Spinal cord (tissue), 10 donors: Measurements from ENCODE around the gene ALX4. TPM values are rescaled to one million over a fixed set of nuclear protein-coding genes. Genes with fewer than 3 reads are reported as not detected.

Source experiments
- DNase-seq, 6 donors: peaks; one replicate each; pipeline versions ENCODE4 v3.0.0 to v3.0.0-alpha.2; 2013 to 2015; ENCODE audit warnings: low spot score in 6 of 6, low read depth in 4 of 6
- H3K27ac ChIP-seq: one replicate; pipeline ENCODE4 v1.5.1; 2013; ENCODE audit warnings: low read depth, low read length, control low read depth
- H3K27me3 ChIP-seq: one replicate; pipeline ENCODE4 v1.6.1; 2013; ENCODE audit warnings: low read length; ENCODE audit not compliant: control insufficient read depth, insufficient read depth
- H3K36me3 ChIP-seq: one replicate; pipeline ENCODE4 v1.6.1; 2013; ENCODE audit warnings: low read length; ENCODE audit not compliant: control insufficient read depth, insufficient read depth
- H3K4me1 ChIP-seq: one replicate; pipeline ENCODE4 v1.6.1; 2013; ENCODE audit warnings: low read length; ENCODE audit not compliant: control insufficient read depth, insufficient read depth
- H3K4me3 ChIP-seq: one replicate; pipeline ENCODE4 v1.5.1; 2013; ENCODE audit warnings: low read depth, low read length, control low read depth
- H3K9me3 ChIP-seq: one replicate; pipeline ENCODE4 v1.6.1; 2013; ENCODE audit warnings: low read length; ENCODE audit not compliant: control insufficient read depth, insufficient read depth
- WGBS: methylation state at CpG from one replicate; pipeline ENCODE4 v1.1.5; 2013; ENCODE audit warnings: missing lambda C conversion rate; ENCODE audit not compliant: insufficient coverage; 5-methylcytosine and 5-hydroxymethylcytosine counted together
- polyA plus RNA-seq, 2 donors: library from polyadenylated mRNA; unstranded; fragments of 120-200 nt; gene quantifications; one replicate each; pipeline ENCODE4 v1.2.1, GENCODE V29; 2013; ENCODE audit not compliant: insufficient read length in 2 of 2
- total RNA-seq, 2 donors: library from RNA; depleted of rRNA in 1 of 2; stranded (reverse); fragments of 120-200 nt in 1 of 2; fragments of >200 nt in 1 of 2; gene quantifications; one replicate each; pipeline versions ENCODE4 v1.2.3 to v1.2.4, GENCODE V29; 2013 to 2014
- donor health status: healthy.

Gene ALX4
- total and polyA plus RNA-seq, 4 donors = 0.30 to 8.6 (median 0.48) TPM

DNA sequence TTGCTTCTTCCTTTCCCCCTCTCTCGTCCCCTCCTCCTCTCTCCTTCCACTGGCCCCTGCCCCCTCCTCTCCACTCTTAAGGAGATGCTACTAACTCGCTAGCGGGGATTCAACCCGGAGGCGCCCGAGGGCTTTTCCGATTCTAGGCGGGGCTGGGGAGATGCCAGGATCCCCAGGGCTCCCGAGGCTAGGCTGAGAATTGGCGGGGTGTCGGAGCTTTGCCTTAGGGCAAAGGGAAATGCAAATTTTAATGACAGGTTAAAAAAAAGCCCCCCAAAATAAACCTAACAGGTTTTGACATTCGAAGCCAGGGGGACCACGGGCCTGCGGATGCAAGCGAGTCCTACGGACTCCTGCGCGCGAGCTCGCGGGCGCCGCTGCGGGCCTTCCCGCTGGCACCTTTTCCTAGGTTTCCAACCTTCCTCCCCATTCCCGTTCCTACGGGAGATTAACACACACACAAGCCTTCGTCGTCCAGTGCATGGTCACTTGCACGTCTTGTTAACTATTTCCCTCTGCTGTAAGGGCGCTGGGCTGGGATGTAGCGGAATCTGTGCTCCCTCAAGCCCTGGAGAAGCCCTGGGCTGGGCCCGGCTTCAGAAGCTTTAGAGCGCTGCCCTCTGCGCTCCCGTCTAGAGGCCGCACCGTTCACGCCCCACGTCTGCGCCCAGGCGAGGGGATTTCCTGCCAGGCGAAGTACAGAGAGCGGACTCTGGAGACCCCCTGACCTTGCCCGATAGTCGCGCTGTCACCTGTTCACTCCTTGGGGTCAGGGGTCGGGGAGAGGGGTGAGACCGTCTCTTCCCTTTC is 729 bp upstream of the ALX4 start:
- Histone ChIP-seq H3K27ac (no peak overlapping the region), H3K9me3 (no peaks in the 10 kb centered on the region), H3K27me3 (peaks cover 100% of the 10 kb centered on the region), H3K4me3 (no peak overlapping the region), H3K36me3 (no peaks in the 10 kb centered on the region), H3K4me1 (peaks cover 31% of the 10 kb centered on the region)
- WGBS = 2% methylated on average over 42 of the region's 49 CpGs
- no peak for DNase-seq

DNA sequence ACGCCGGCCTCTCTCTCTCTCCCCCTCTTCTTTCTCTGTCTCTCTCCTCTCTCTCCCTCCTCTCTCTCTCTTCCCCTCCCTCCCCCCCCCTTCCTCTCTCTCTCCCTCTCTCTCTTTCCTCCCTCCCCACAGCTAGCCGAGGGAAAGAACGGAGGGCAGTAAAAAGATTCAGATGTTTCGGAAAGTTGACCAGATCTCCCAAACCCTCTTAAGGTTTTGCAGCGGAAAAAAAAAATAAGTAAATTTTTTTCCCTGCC is 195 bp upstream of the ALX4 start:
- Histone ChIP-seq H3K4me3 (no peak overlapping the region), H3K36me3 (no peaks in the 10 kb centered on the region), H3K9me3 (no peaks in the 10 kb centered on the region), H3K27me3 (peaks cover 100% of the 10 kb centered on the region), H3K4me1 (peaks cover 37% of the 10 kb centered on the region), H3K27ac (no peak overlapping the region)
- DNase-seq = no peak
- 0% methylated on average over 2 of the region's 6 CpGs for WGBS

DNA sequence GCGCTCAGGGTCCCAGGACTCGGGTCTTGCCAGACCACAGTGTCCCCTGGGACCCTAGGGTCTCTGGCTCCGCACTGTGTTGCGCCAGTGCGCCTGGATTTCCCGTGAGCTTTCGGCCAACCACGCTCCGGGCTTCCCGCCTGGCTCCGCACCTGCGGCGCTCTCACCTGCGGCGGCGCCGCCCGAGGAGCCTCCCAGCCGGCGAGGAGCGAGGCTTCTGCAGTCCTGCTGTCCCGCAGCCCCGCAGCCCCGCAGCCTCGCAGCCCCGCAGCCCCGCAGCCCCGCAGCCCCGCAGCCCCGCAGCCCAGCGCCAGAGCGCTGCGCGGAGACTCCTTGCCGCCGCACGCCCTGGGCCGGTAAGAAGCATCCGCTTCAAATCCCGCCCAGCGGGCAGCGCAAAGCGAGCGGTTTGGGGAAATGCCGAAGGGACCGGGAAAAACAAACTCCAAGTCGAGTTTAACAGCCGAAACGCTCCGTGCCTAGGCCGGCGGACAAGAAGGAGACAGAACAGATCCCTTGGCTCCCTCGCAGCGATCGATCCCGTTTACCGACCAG is 939 bp downstream of the ALX4 start:
- 1% methylated on average over 57 of the region's 57 CpGs for WGBS
- Histone ChIP-seq H3K4me1 (peaks cover 46% of the 10 kb centered on the region), H3K4me3 (no peak overlapping the region), H3K27me3 (peaks cover 100% of the 10 kb centered on the region), H3K27ac (no peak overlapping the region), H3K9me3 (no peaks in the 10 kb centered on the region), H3K36me3 (no peaks in the 10 kb centered on the region)
- peak in 1 of 6 donors; percentile 46 for DNase-seq

DNA sequence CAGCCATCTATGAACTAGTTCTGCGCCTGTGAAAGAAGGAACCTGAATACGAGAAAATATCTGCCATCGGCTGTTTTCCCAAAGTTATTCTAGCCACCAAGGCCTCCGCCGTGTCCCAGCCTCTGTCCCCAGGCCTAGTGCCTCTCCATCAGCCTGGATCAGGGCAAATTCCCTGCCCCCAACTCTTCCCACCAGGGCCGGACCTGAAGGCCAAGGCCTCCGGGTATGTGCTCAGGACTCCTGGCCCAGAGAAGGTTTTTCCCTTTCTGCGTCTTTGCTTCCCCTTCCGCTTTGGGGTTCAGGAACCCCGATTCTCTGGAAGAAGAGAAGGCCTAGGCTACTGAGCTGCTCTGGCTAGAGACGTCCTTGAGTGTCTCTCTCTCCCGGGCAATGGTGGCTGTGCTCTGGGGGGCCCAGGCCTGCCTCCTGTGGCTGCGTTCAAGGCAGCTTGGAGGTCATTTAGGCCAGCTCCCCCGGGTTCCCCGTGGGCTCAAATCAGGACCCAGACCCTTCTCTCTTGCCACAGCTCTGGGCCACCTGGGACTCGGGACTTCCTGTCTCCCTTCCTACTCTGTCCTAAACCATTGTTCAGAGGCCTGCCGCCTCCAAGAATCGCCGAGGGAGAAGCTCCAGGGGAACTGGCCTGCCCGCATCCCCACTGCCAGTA is 1.6 kb downstream of the ALX4 start:
- Histone ChIP-seq H3K4me3 (no peak overlapping the region), H3K4me1 (peaks cover 52% of the 10 kb centered on the region)

DNA sequence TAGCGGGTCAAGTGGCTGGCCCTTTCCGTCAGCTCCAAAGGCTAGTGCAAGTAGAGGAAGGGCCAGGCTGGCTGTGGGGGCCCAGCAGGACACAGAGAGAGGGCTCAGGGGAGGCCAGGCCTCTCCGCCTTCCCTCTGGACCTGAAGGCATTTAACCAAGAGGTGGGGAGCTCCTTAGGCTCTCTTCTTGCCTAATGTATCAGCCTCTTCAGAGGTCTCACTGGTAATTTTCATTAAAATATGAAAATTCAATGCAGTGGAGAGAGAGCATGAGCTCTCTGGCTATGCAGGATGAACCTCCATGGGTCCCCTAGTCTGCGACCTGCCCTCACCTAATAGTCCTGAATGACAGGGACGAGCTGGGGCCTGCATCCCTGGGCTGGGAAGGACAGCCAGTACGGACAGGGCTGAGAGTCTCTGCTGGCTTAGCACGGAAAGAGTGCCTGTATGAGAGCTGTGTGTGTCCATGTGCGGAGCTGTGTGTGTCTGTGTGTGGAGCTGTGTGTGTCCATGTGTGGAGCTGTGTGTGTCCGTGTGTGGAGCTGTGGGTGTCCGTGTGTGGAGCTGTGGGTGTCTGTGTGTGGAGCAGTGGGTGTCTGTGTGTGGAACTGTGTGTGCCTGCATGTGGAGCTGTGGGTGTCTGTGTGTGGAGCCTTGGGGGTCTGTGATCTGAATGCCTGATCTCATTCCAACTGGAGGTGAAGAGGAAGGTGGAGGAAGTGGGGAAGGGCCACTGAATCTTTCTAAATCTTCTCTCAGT is 2.4 kb downstream of the ALX4 start:
- WGBS = 73% methylated on average over 10 of the region's 10 CpGs
- peaks cover 55% of the 10 kb centered on the region for H3K4me1 ChIP-seq
- H3K9me3 ChIP-seq = no peaks in the 10 kb centered on the region
- no peaks in the 10 kb centered on the region for H3K36me3 ChIP-seq
- H3K27me3 ChIP-seq = peaks cover 100% of the 10 kb centered on the region
- no peak for DNase-seq
- no peak overlapping the region for H3K27ac ChIP-seq
- no peak overlapping the region for H3K4me3 ChIP-seq

More for the DNA sequence above, 1.6 kb downstream of the ALX4 start:
- H3K36me3 ChIP-seq = no peaks in the 10 kb centered on the region
- 43% methylated on average over 20 of the region's 20 CpGs for WGBS
- no peak for DNase-seq
- H3K27ac ChIP-seq = no peak overlapping the region
- H3K27me3 ChIP-seq = peaks cover 100% of the 10 kb centered on the region
- H3K9me3 ChIP-seq = no peaks in the 10 kb centered on the region

DNA sequence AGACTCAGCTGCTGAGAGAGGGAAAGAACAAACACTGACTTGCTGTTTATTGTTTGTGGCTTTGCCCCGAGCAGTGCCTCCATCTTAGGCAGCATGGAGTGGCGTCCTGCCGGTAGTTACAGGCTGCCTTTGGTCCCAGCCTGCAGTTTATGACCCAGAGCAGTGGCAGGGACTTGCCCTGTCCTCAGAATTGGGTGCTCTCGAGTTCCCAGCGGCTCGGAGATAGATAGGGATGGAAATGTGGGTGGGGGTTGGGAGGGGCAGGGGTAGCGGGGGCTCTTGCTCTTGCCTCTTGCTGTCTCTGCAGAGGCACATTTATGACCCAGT is 3.1 kb downstream of the ALX4 start:
- Histone ChIP-seq H3K27ac (no peak overlapping the region), H3K36me3 (no peaks in the 10 kb centered on the region), H3K9me3 (no peaks in the 10 kb centered on the region), H3K4me3 (no peak overlapping the region), H3K27me3 (peaks cover 100% of the 10 kb centered on the region), H3K4me1 (peaks cover 55% of the 10 kb centered on the region)
- DNase-seq = no peak
- 24% methylated on average over 7 of the region's 7 CpGs for WGBS

DNA sequence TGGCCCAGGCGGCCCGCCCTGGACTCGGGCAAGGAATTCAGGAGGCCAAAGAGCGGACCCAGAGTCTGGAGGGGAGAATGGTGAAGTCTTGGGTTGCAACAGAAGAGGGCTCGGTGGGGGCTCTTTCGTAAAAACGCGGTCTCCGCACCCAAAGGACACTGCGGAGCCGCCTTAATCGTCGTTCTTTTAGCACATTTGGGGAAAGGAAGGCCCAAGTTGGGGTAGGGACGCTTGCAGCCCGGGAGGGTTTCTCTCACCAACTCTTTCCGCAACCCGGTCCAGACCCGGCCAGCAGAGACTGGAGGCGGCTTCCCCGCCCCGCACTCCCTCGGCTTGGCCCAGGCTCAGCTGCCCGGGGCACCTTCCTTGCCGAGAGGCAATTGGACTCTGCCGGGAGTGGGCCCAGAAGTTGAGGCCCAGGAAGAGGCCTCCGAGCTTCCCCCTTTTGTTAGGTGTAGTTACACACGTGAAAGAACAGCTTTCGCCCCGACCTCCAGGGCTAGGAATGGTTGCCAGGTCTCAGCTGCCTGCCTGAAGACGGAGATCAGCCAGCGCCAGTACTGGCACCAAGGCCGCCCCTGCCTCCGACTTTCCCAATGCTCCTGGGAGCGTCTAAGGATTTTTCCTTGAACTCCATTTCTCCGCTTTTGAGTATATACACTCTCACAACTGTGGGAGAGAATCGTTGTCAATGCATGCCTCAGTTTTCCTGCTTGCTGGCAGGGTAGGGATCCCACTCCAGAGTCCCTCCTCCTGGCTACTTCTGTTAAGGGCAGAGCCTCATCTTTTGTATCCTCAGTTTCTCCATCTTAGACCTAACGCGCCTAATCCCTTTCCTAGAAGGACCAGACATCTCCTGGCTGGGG is 3.7 kb downstream of the ALX4 start:
- DNase-seq = no peak
- no peak overlapping the region for H3K27ac ChIP-seq

DNA sequence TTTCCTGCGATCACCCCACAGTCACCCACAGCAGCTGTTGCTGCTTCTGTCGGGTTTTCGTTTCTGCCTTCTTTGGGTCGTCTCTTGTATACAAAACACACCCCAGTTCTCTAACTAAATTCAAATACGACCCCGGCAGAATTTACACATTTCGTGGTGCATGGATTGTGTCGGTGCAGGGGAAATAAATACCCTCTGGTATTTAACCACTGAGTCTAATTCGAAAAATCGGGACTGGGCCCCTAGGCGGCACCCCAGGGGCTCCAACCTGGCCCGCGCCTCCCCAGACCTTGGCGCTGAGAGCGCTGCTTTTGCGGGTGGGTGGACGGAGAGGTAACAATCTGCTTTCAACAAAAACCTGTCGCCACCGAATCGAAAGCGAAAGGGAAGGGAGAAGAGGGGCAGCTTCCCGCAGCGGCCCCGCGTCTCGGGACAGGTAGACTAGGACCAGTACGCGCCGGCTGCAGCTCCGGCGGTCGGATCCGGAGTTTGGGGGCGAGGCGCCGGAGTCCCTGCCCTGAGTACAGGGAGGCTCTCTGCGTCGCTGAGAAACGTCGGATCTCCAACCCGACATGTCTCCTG is 4.4 kb downstream of the ALX4 start:
- 2% methylated on average over 37 of the region's 41 CpGs for WGBS
- Histone ChIP-seq H3K9me3 (no peaks in the 10 kb centered on the region), H3K4me3 (peak overlapping the region; percentile 24), H3K4me1 (peaks cover 46% of the 10 kb centered on the region), H3K36me3 (no peaks in the 10 kb centered on the region), H3K27ac (no peak overlapping the region), H3K27me3 (peaks cover 96% of the 10 kb centered on the region)
- DNase-seq = peak in 1 of 6 donors; percentile 51

More for the DNA sequence above, 3.7 kb downstream of the ALX4 start:
- Histone ChIP-seq H3K4me1 (peaks cover 52% of the 10 kb centered on the region), H3K27me3 (peaks cover 100% of the 10 kb centered on the region), H3K4me3 (no peak overlapping the region), H3K9me3 (no peaks in the 10 kb centered on the region), H3K36me3 (no peaks in the 10 kb centered on the region)
- 12% methylated on average over 32 of the region's 38 CpGs for WGBS

DNA sequence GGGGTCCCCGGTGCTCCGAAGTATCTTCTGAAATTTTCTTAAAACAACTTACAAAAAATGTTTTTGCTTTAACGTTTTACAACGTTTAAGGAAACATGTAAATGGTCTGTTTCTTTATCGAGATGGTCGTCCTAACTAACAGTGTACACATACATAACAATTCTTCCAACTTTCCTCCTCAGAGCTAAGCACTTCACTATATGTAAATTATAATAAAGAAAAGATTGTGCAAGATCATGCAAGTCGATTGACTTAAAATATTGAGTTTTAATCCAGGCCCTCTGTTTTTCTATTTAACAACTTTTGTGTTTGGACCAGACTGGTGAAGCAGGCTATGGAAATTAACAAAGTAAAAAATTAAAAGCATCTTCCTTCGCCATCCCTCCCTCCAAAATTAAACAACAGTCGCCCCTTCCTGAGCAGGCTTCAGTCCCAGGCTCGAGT is 4.9 kb downstream of the ALX4 start:
- Histone ChIP-seq H3K4me3 (peak overlapping the region; percentile 24), H3K4me1 (peaks cover 42% of the 10 kb centered on the region), H3K27ac (no peak overlapping the region), H3K27me3 (peaks cover 95% of the 10 kb centered on the region), H3K36me3 (no peaks in the 10 kb centered on the region), H3K9me3 (no peaks in the 10 kb centered on the region)
- DNase-seq = peak in 2 of 6 donors; percentile 43 to 49
- 6% methylated on average over 3 of the region's 10 CpGs for WGBS
